CD4-positive, alpha-beta T cell (primary cell): ENCODE results near the gene LONRF3. TPM values are rescaled to one million over a fixed set of nuclear protein-coding genes. Genes with fewer than 3 reads are reported as not detected.

Experiments
- ATAC-seq: fragments of 200-7000 bp; cut with Tn5 transposase; one replicate; pipeline ENCODE4 v1.10.0; 2022; ENCODE audit warnings: mild to moderate bottlenecking; ENCODE audit not compliant: poor library complexity
- CTCF ChIA-PET: fragments of 350-600 bp; sonication (Branson Sonifier 250); formaldehyde crosslinking; loops from one replicate; lab custom pipeline; 2021; ENCODE audit warnings: antibody characterized with exemption, inconsistent platforms; lab: Charles Lee
- POLR2A ChIA-PET: fragments of 350-600 bp; sonication (Branson Sonifier 250); formaldehyde crosslinking; loops from one replicate; lab custom pipeline; 2021; ENCODE audit warnings: antibody characterized with exemption, inconsistent platforms; lab: Charles Lee
- DNase-seq, 14 experiments: peaks; one replicate each; pipeline ENCODE4 v3.0.0-alpha.2; 2013 to 2020; ENCODE audit warnings: mixed read lengths in 2 of 14
- H3K27ac ChIP-seq, 2 donors: one replicate each; pipeline versions ENCODE4 v1.5.1 to v1.7.0; 2013; ENCODE audit warnings: low read length in 2 of 2, low read depth in 1 of 2, mild to moderate bottlenecking in 1 of 2
- H3K27me3 ChIP-seq, 2 experiments: 1 replicate in 1 of 2; 2 replicates in 1 of 2; pipeline versions ENCODE4 v1.6.1 to v1.7.0; 2013; ENCODE audit warnings: low read length in 2 of 2, control low read depth in 1 of 2, mild to moderate bottlenecking in 1 of 2, moderate library complexity in 1 of 2; ENCODE audit not compliant: insufficient read depth in 2 of 2, control insufficient read depth in 1 of 2
- H3K36me3 ChIP-seq: one replicate; pipeline ENCODE4 v1.6.1; 2013; ENCODE audit warnings: low read length, control low read depth; ENCODE audit not compliant: insufficient read depth
- H3K4me1 ChIP-seq: one replicate; pipeline ENCODE4 v1.6.1; 2013; ENCODE audit warnings: low read length, control low read depth; ENCODE audit not compliant: insufficient read depth
- H3K4me3 ChIP-seq: one replicate; pipeline ENCODE4 v1.5.1; 2013; ENCODE audit warnings: mild to moderate bottlenecking, low read length, moderate library complexity
- H3K9me3 ChIP-seq, 2 experiments: 1 replicate in 1 of 2; 2 replicates in 1 of 2; pipeline versions ENCODE4 v1.6.1 to v1.7.0; 2013; ENCODE audit warnings: low read length in 2 of 2, mild to moderate bottlenecking in 2 of 2, control low read depth in 1 of 2, moderate library complexity in 1 of 2; ENCODE audit not compliant: control insufficient read depth in 1 of 2, insufficient read depth in 1 of 2
- H3K27ac Mint-ChIP-seq: one replicate; pipeline ENCODE4 v1.8.0; 2020; ENCODE audit warnings: mixed read lengths
- H3K27me3 Mint-ChIP-seq: one replicate; pipeline ENCODE4 v1.8.0; 2021; ENCODE audit warnings: mixed read lengths
- H3K36me3 Mint-ChIP-seq: one replicate; pipeline ENCODE4 v1.8.0; 2021; ENCODE audit warnings: low read depth, mixed read lengths
- H3K4me1 Mint-ChIP-seq: one replicate; pipeline ENCODE4 v1.8.0; 2021; ENCODE audit warnings: low read depth, mixed read lengths
- H3K4me3 Mint-ChIP-seq: one replicate; pipeline ENCODE4 v1.8.0; 2020; ENCODE audit warnings: mild to moderate bottlenecking, mixed read lengths
- H3K9me3 Mint-ChIP-seq: one replicate; pipeline ENCODE4 v1.8.0; 2020; ENCODE audit warnings: mixed read lengths
- CTCF ChIP-seq: fragments of 200-600 bp; IDR thresholded peaks from one replicate; pipeline ENCODE4 v1.8.0; 2022; ENCODE audit warnings: antibody characterized with exemption, mild to moderate bottlenecking
- intact Hi-C, 2 experiments: fragments of 100-400 bp; cut with DNase I in 1 of 2; cut with micrococcal nuclease in 1 of 2; formaldehyde crosslinking; loops; one replicate each; pipeline versions ENCODE4 v1.15.1 to v1.9.0; 2023 to 2025; cut with DNase I, micrococcal nuclease
- polyA plus RNA-seq, 2 donors: library from polyadenylated mRNA; unstranded; fragments of 120-200 nt; gene quantifications; one replicate each; pipeline ENCODE4 v1.2.1, GENCODE V29; 2013
- total RNA-seq, 174 experiments: library from RNA in 2 of 174; stranded (reverse) in 2 of 174; gene quantifications; one replicate each; pipeline ENCODE4 v1.2.3 and lab custom pipeline; 2021 to 2026

Gene LONRF3
- total RNA-seq, result 1 to 10 TPM; 4.9 to 5.5 TPM
- 4.5 TPM for polyA plus RNA-seq (2013, experiment 1 of 2)
- polyA plus RNA-seq (2013, experiment 2 of 2), result 4.1 TPM
- total RNA-seq (lab: John Stamatoyannopoulos, UW), result 6.0 to 67.0 (median 15.2) reads per million in 172 experiments

GRCh38 chrX:118974088-118974907 lies at the start of gene LONRF3:
TSS of gene LONRF3 (plus strand) at chrX:118974618. CDS start at chrX:118974781, 163 bp downstream.
- Histone ChIP-seq H3K36me3 (no peaks in the 10 kb centered on the region), H3K27ac (peak within 1 kb of the TSS; percentile 59 to 68), H3K27me3 (peaks cover 3 to 6% of the 10 kb centered on the region in 2 experiments), H3K4me1 (peaks cover 34% of the 10 kb centered on the region), H3K9me3 (no peaks in the 10 kb centered on the region), H3K4me3 (peak within 1 kb of the TSS; percentile 68)
- Mint-ChIP-seq H3K9me3 (no peaks in the 10 kb centered on the region), H3K27me3 (peaks cover 35% of the 10 kb centered on the region), H3K4me1 (peaks cover 33% of the 10 kb centered on the region), H3K4me3 (peak within 1 kb of the TSS; percentile 93), H3K27ac (peak within 1 kb of the TSS; percentile 89), H3K36me3 (peaks cover 5% of the 10 kb centered on the region)
- ATAC-seq, result peak; percentile 49
- ChIA-PET CTCF (no interaction called here), POLR2A (interaction anchor here (1.2 to 3.0 kb wide), 4 partner anchors 9 to 31 kb away, joined by 4 to 21 read pairs (median 8); no protein-coding TSS in a partner anchor)
- DNase-seq, result peak; percentile 36 to 86 (median 63)
- no peak for TF ChIP-seq CTCF
- intact Hi-C loops, result loop anchor here in 1 of 2 experiments (5.0 to 10.0 kb wide), 2 partner anchors 33 to 261 kb away; partner anchors contain the start of gene PGRMC1

GRCh38 chrX:118928151-118928550 lies 46.3 kb upstream of the LONRF3 start:
- Mint-ChIP-seq H3K27me3 (no peaks in the 10 kb centered on the region), H3K4me1 (no peaks in the 10 kb centered on the region), H3K36me3 (no peaks in the 10 kb centered on the region), H3K9me3 (no peaks in the 10 kb centered on the region), H3K4me3 (no peak overlapping the region), H3K27ac (no peak overlapping the region)
- DNase-seq (no peak), ATAC-seq (no peak)
- Histone ChIP-seq H3K4me1 (no peaks in the 10 kb centered on the region), H3K4me3 (no peak overlapping the region), H3K9me3 (no peaks in the 10 kb centered on the region), H3K27ac (no peak overlapping the region), H3K27me3 (no peaks in the 10 kb centered on the region), H3K36me3 (no peaks in the 10 kb centered on the region)
- POLR2A ChIA-PET, result no interaction called here
- CTCF ChIA-PET, result no interaction called here
- TF ChIP-seq CTCF, result no peak
- intact Hi-C loops, result no loop called here

- intact Hi-C loops, result no loop called here
- ATAC-seq (no peak), DNase-seq (no peak)
- POLR2A ChIA-PET, result no interaction called here
- TF ChIP-seq CTCF, result no peak
- Mint-ChIP-seq H3K36me3 (no peaks in the 10 kb centered on the region), H3K4me3 (no peak overlapping the region), H3K27me3 (peaks cover 4% of the 10 kb centered on the region), H3K4me1 (no peaks in the 10 kb centered on the region), H3K9me3 (no peaks in the 10 kb centered on the region), H3K27ac (no peak overlapping the region)
- Histone ChIP-seq H3K36me3 (no peaks in the 10 kb centered on the region), H3K9me3 (no peaks in the 10 kb centered on the region), H3K27me3 (no peaks in the 10 kb centered on the region), H3K4me3 (no peak overlapping the region), H3K4me1 (no peaks in the 10 kb centered on the region), H3K27ac (no peak overlapping the region)
- CTCF ChIA-PET, result no interaction called here
Measured at GRCh38 chrX:118935352-118935751, 39.1 kb upstream of the LONRF3 start.
